NCI-H2227 (cell line): ENCODE measurements around the gene ARGLU1.

Experiments
- DNase-seq: peaks from one replicate; lab custom pipeline; 2025; ENCODE audit not compliant: unreplicated experiment; lab: John Stamatoyannopoulos, UW

ARGLU1 gene

DNA sequence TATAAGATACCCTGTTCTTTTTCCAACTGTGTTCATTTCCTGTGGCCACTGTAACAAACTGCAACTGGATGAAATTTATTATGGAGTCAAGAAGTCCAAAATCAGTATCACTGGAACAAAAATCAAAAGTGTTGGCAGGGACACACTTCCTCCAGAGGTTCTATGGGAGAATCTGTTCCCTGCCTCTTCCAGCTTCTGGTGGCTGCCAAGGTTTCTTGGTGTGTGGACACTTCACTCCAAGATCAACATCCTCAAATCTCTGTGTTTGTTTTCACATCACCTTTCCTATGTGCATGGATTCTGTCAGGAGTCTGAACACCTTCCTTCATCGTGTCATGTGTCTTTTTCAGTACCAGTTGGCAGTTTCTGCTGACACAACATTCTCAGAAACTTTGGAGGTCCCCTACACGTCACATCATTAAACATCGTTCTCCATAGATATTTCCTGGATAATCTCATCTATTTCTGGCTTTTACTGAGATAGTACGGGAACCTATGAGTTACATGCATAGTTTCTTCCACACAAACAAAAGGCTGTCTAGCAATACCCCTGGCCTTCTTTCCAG is 17.3 kb downstream of the ARGLU1 start:
- DNase-seq = no peak

DNA sequence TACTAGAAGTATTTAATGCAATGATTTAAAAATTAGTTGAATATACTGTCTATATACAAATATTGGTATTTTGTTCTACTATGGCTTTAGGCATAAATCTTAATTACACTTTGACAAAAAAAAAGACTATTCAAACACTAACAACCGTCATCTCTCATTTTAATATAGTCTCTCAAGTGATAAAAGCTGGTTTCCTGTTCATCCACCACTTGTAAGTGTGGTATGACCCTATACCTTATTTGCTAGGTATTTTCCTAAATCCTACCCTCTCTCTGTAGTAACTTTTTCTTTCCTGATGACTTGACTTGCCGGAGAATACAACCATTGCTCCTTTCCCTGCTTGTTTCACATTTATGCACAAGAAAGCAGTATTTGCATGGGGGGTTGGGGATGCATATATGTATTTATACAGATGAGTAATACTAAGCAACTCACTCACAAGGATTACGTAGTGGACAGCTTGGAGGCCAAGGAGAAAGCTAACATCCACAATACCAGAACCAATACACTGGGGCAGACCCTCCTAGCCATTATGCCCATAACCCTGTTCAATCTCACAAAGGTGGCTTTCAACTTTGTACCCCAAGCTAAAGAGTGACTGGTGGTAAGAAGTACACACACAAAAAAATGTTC is 19.8 kb downstream of the ARGLU1 start:
- DNase-seq = no peak

DNA sequence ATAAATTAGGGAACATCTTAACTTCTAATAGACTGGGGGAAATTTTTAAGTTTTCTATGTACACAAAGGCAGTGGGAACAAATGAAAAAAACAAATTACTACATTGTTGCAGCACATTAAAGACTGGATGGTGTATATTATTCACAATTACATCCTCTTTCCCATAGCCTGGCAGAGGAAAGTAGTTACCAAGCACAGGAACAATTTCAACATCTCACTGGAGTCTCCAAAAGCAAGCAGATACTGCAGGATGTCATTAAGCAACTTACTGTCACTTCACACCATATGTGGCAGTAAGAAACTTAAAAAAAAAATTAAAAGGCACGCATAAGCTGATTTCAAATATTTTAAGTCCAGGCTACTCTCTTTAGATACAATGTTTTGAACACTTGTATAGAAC is 26.1 kb downstream of the ARGLU1 start:
- DNase-seq = no peak

DNA sequence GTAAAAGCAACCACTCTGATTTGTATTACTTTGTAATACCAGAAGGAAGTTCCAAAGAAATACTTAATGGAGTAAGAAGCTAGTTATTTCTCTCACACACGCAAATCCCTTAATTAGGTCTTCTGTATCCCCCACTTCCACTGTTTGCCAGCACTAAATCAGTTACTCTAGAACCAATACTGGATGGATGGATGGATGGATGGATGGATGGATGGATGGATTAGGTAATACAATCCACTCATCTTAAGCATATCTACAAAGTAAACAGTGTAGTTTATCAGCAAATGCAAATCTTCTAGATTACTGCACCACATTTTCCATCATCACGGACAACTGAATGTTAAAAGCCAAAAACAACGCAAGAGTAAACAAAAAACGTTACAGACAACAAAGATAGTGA is 27.3 kb downstream of the ARGLU1 start:
- DNase-seq = no peak

GRCh38 chr13:106537521-106537920 is 30.4 kb downstream of the ARGLU1 start:
- DNase-seq = no peak

GRCh38 chr13:106536244-106537034 is 31.5 kb downstream of the ARGLU1 start:
- peak; percentile 91 for DNase-seq

- peak; percentile 94 for DNase-seq
Observed at GRCh38 chr13:106535552-106536243, 32.2 kb downstream of the ARGLU1 start, which contains the start of gene EFNB2. EFNB2 (minus strand) TSS chr13:106535662; CDS start chr13:106534964, 698 bp downstream.

GRCh38 chr13:106534639-106535551 is 33.0 kb downstream of the ARGLU1 start:
- DNase-seq = peak; percentile 9

DNA sequence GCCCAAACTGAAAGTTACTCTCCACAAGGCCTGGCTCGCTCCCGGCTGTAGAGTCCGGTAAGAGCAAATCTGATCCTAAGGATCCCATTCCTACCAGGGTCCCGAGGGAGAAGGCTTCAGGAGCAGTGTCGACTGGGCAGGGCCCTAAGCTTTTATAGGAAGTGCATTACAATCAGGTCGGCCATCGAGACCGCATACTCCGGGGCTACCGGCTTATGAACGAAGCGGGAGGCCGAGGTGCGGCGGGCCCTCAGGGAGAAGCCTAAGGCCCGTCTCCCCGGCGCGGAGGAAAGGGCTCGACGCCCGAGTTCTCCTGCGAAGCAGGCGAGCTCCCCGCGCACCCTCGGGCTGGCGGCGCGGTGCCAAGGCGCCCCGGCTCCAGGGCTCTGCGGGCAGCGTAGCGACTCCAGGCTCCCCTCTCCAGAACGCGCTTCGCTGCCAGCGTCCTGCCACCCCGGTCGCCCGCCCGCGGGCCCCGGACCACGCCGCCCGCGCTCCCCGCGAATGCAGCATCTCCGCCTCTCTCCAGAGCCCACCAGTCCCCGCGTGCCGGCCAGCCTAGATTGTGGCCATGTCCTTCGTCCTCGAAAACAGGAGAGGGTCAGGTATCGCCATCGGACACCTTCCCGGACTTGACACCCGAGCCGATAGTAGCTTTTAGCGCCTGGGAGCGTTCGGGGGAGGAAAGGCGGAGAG is 33.8 kb downstream of the ARGLU1 start:
- DNase-seq = peak; percentile 29

GRCh38 chr13:106533101-106533942 is 34.6 kb downstream of the ARGLU1 start:
- DNase-seq = peak; percentile 68

DNA sequence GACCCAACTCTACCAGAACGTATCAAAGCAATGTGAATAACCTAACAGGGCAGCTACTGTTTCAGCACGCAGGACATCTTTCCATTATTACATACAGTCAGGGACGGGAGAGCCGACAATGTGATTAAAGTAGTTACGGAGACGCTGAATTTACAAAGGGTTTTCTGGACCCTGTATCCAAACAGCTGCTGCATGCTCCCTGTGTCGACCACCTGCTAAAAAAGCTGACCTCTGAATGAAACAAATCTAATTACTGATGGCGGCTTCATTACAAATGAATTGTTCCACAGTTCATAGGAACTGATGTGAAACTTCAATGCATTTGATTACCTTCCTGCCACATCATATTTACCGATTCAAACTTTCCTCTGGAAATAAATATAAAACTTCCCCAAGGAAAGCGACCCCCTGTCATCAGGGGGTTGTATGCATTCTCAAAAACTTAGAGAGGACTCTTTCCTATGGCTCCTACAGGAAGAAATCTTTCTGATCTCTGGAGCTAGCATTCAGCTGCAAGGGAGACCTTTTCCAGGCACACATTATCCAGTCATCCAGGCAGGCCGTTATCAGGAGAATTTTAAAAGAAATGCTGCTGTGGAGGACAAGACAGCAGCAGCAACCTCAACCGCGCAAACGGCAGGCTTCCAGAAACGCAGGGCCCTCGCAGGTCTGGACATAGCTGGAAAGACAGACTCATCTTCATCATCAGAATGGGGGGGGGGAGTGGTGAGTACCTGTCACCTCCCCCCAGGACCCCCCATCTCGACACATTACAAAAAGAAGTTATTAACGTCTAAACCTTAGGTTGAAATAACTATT is 35.6 kb downstream of the ARGLU1 start:
- DNase-seq = no peak

DNA sequence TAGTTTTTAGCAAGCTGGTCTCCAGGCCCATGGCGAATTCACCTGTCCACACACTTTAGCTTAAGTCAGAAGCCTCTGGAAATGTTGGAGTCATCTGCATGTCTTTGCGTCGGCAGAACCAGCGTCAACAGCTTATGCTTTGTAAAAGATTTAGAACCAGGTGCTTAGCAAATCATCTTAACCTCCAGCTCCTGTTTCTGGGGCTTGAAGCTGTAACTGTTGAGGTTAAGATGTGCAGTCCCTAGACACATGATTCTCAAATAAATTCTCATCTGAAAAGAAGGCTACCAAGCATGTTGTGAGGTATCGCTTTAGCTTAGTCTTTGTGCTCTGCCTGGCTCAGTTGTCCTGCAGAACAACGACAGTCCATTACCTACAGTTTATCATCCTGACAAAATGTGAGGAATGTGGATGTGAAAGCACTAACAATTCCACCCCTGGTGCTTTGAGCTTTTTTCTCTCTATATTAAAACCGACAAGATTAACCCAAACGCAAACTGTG is 36.9 kb downstream of the ARGLU1 start:
- DNase-seq = no peak

GRCh38 chr13:106530171-106530851 is 37.6 kb downstream of the ARGLU1 start:
- DNase-seq = no peak

DNA sequence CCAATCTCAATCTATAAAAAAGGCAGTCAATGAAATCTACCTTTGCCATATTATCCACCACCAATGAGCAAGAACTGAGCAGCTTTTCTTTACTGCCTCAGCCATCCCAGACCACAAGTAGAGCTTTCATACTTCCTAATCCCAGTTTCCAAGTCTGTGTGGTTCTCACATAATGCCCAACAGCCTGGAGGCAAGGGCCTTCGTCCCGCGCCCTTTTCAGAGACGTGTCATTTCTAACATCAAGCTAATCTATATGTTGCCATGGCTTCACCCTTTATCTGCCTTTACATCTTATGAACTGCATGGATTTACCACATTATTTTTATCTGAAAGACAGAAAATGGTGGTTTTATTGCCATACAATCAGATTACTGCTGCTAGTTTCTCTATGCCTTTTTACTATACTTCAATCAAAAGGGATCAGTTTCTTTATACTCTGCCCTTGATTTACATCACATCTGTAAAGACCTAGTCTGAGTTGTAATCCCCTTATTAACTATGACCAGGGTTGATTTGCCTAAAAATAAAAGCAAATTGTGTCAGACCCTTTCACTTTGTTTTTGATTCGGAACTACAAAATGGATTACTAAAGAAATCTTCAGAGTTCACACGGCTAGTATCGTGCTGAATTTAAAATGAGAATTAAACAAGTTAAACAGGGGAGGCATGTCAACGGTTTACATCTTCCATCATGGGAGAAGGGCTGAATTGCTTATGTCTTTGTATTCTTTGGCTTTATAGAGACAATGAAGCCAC is 38.3 kb downstream of the ARGLU1 start:
- no peak for DNase-seq

DNA sequence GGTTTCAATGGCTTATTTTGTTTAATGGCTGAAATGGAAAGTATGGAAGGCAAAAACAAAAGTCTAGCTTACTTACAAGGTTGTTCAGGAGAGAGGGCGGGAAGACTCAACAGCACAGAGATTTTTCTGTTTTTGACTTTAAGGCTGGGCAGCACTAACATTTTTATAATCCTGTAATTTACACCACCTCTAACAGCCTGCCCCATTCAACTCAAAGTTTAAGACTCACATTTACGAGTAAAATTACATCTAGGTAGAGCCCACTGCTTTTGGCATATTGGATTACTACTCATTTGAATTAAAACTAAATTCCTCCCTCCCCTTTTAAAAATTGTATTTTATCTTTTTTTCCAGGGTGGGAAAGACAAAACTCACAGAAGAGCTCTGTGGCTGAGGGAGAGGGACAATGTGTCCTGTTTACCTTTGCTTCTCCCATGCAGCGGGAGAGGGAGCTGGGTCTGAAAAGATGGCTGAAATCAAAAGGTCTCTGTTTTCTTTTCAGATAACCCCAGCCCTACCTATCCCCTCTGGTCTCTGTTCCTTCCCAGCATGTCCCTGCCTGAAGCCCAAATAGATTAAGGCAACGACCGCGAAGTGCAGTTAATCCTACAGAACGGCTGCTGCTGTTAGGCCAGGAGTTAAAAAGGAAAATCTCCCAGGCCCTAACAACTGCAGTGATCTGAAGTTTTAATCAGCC is 39.1 kb downstream of the ARGLU1 start:
- DNase-seq = no peak

DNA sequence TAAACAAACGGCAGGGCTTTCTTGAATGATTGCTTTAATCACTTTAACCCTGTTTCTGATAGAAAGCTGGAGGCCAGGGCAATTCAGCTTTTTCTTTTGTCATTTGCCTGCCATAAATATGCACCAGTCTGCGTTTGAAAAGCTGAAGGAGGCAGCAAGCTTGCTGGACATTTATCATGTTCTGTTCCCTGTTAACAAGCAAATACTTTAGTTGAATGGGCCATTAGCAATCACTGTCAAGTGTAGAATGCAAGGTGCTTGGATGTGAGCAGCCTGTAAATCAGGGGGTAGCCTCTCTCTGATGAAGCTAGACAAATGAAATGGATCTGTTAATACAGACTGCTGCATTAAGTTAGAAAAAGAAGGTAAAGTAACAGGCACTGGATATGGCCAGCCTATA is 40.1 kb downstream of the ARGLU1 start:
- no peak for DNase-seq
